C4-2B (cell line): ENCODE measurements around the gene SLC13A2.

Experiments used
- CTCF ChIP-seq: fragments of 450-650 bp; conservative IDR thresholded peaks from 2 replicates; pipeline ENCODE4 v1.5.1; 2017; ENCODE audit warnings: mild to moderate bottlenecking
- ZFX ChIP-seq: fragments of 450-650 bp; IDR thresholded peaks from 2 replicates; pipeline ENCODE4 v1.6.1; 2017

GRCh38 chr17:28529013-28529400 lies 55.6 kb downstream of the SLC13A2 start:
- TF ChIP-seq CTCF (no peak), ZFX (no peak)
